ENCODE measurements around the gene PRIMA1. TPM values are rescaled to one million over a fixed set of nuclear protein-coding genes. Genes with fewer than 3 reads are reported as not detected.

The PRIMA1 gene
- total RNA-seq, 4 donors from 2014 or later: 21.1 to 46.8 (median 35.3) TPM

DNA sequence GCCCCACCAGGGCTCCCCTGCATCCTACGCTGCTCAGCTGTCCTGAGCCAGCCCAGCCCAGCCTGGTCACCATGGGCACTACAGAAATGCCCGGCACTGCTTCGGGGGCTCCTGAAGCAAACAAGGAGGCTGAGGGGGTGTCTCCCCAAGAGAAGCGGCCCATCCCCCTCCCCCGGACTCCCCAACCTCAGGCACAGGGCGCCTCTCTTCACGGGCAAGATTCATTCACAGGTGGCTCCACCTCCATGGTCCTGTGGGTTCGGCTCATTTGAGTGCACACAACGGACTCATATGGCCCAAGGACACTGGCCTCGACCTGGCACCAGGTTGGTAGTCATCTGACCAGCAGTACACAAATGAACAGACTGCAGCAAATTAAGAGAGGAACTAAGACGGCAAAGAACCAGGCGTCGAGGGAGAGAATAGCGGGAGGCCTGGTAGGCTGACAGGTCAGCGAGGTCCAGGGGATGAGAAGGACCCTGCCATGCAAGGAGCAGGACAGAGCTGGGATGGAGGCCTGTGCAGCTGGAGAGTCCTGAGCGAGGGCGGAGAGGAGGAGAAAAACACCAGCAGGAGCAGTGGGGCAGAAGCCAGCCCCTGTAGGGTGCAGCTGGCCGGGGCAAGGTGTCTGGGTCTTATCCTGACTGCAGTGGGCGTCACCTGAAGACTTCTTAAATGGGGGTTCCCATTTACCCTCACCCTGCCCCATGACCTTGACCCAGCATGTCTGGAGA, 60.2 kb downstream of the PRIMA1 start:
- H3K36me3 ChIP-seq: peaks cover 0 to 45% (median 0%) of the 10 kb centered on the region in 3 donors
- no peak overlapping the region for H3K4me3 ChIP-seq
- DNase-seq (ENCODE audit: low spot score in 2 of 2): no peak
- H3K4me1 ChIP-seq: peaks cover 0 to 35% (median 0%) of the 10 kb centered on the region in 4 donors
- peak overlapping the region in 1 of 4 donors; percentile 56 for H3K27ac ChIP-seq
- H3K9me3 ChIP-seq: no peaks in the 10 kb centered on the region
- WGBS, 2 donors: 83 to 90% methylated on average over 19 of the region's 19 CpGs
- TF ChIP-seq, protein P1, sequence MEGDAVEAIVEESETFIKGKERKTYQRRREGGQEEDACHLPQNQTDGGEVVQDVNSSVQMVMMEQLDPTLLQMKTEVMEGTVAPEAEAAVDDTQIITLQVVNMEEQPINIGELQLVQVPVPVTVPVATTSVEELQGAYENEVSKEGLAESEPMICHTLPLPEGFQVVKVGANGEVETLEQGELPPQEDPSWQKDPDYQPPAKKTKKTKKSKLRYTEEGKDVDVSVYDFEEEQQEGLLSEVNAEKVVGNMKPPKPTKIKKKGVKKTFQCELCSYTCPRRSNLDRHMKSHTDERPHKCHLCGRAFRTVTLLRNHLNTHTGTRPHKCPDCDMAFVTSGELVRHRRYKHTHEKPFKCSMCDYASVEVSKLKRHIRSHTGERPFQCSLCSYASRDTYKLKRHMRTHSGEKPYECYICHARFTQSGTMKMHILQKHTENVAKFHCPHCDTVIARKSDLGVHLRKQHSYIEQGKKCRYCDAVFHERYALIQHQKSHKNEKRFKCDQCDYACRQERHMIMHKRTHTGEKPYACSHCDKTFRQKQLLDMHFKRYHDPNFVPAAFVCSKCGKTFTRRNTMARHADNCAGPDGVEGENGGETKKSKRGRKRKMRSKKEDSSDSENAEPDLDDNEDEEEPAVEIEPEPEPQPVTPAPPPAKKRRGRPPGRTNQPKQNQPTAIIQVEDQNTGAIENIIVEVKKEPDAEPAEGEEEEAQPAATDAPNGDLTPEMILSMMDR (IDR thresholded peaks at IDR 0.05): no peak
- TF ChIP-seq EP300 (IDR thresholded peaks at IDR 0.05): no peak
- no peaks in the 10 kb centered on the region for H3K27me3 ChIP-seq

DNA sequence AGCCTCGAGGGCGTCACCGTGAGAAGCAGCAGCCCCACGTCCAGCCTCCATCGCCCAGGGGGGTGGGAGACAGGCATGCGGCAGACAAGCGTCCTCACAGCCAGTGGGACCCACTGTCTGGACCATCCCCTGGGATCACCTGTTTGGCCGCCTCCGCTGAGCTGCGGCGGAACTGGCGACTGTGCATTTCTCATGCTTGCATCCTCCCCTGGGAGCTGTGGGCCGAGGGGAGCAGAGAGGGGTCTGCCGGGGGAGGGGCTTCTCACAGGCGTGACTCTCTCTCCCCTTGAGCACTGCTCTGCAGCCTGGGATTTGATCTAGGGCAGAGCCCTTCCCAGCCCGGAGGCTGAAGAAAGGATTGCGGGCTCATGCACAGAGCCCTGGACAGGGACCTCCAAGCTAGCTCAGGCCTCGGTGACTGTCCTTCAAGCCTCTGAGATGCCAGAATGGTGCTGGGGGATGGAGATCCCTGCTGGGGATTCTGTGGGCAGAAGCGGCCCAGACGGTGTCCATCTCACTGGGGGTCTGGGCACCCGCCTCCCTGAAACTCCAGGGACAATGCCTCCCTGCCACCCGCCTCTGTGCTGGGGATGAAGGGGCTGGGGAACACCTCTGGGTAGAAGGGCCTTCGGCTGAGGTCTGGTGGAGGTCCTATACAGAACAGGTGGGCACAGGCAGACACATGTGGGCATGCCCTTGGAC, 61.1 kb downstream of the PRIMA1 start:
- no peak for DNase-seq (ENCODE audit: low spot score in 2 of 2)
- peaks cover 0 to 47% (median 0%) of the 10 kb centered on the region in 3 donors for H3K36me3 ChIP-seq
- H3K9me3 ChIP-seq: no peaks in the 10 kb centered on the region
- peaks cover 0 to 35% (median 0%) of the 10 kb centered on the region in 4 donors for H3K4me1 ChIP-seq
- no peaks in the 10 kb centered on the region for H3K27me3 ChIP-seq
- H3K27ac ChIP-seq: peak overlapping the region in 2 of 4 donors; percentile 6 to 54
- TF ChIP-seq, protein P1 (IDR thresholded peaks at IDR 0.05): no peak
- TF ChIP-seq EP300 (IDR thresholded peaks at IDR 0.05) (no peak), POLR2A (IDR thresholded peaks at IDR 0.05) (no peak)
- WGBS, 2 donors: 71 to 72% methylated on average over 13 to 20 of the region's 23 CpGs
- H3K4me3 ChIP-seq: no peak overlapping the region

DNA sequence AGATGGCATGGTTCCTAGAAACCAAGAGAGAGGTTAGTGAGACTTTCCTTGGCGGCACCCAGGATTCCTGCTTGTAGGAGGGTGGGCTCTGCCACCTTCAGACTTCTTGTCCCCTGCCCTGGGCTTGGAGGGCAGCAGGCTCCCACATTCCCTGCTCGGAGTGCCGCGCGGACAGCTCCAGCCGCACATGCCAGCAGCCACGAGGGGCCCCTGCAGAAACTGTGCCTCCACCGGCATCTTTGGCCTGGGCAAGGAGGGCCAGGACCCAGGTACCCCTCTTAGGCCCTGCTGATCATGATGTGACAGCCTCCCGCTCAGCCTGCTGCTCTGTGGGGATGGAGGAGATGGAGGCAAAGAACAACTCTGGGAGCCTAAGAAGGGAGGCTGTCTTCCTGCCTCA, 62.3 kb downstream of the PRIMA1 start:
- DNase-seq (ENCODE audit: low spot score in 2 of 2): no peak
- WGBS, 2 donors: 71 to 90% methylated on average over 2 to 9 of the region's 9 CpGs
- peaks cover 0 to 50% (median 0%) of the 10 kb centered on the region in 3 donors for H3K36me3 ChIP-seq

DNA sequence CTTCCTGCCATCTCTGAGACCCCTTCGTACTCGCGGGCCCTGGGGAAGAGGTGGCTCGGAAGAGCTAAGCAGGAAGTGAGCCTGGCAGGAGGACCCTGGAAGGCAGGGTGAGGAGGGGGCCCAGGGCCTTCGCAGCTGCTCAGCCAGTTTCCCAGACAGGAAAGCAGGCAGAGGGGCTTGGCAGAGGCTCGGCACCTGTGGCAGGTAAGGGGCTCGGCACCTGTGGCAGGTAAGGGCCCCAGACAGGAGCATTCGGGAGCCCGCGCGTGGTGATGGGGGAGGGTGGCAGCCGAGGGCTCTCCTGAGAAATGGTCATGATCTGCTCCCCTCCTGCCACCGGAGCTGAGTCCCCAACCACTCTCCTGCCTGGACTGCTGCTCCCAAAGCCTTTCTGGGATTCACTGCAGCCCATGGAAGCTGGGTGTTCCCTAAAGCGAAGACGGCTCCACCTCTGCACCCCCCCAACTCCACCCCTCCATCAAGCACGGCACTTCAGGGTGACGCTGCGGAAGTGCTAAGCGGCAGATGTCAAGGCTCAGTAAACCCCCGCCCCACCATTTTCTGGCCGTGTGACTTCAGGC, 63.2 kb downstream of the PRIMA1 start:
- peaks cover 0 to 23% (median 0%) of the 10 kb centered on the region in 4 donors for H3K4me1 ChIP-seq
- no peaks in the 10 kb centered on the region for H3K9me3 ChIP-seq
- no peaks in the 10 kb centered on the region for H3K27me3 ChIP-seq
- H3K27ac ChIP-seq: peak overlapping the region in 2 of 4 donors; percentile 22 to 44
- TF ChIP-seq EP300 (IDR thresholded peaks at IDR 0.05): no peak
- TF ChIP-seq, protein P1 (IDR thresholded peaks at IDR 0.05): no peak
- WGBS, 2 donors: 74 to 75% methylated on average over 15 to 18 of the region's 21 CpGs
- no peak overlapping the region for H3K4me3 ChIP-seq
- peaks cover 0 to 59% (median 0%) of the 10 kb centered on the region in 3 donors for H3K36me3 ChIP-seq
- no peak for DNase-seq (ENCODE audit: low spot score in 2 of 2)

More for the DNA sequence above, 62.3 kb downstream of the PRIMA1 start:
- Histone ChIP-seq H3K27me3 (no peaks in the 10 kb centered on the region), H3K9me3 (no peaks in the 10 kb centered on the region), H3K27ac (peak overlapping the region in 1 of 4 donors; percentile 44), H3K4me1 (peaks cover 0 to 30% (median 0%) of the 10 kb centered on the region in 4 donors), H3K4me3 (no peak overlapping the region)
- TF ChIP-seq, protein P1 (IDR thresholded peaks at IDR 0.05): no peak
- no peak for TF ChIP-seq POLR2A (IDR thresholded peaks at IDR 0.05)
- no peak for TF ChIP-seq EP300 (IDR thresholded peaks at IDR 0.05)

Measured in tibial nerve (tissue), 4 donors.